Endothelial cell of umbilical vein (primary cell): ENCODE results near the gene LILRB5. TPM values are rescaled to one million over a fixed set of nuclear protein-coding genes. Genes with fewer than 3 reads are reported as not detected.
"Not testable (repeated sequence)": the region's sequence is repeated elsewhere in the genome, so short reads cannot be mapped to it uniquely, and the experiment has no call there.

Experiments
- BruUV-seq: library from RNA; stranded (reverse); fragments of 400-500 nt; replicated peaks from 2 replicates; lab custom pipeline; 2021; lab: Mats Ljungman, UMichigan
- CTCF ChIA-PET: fragments of 300-600, 350-600 bp; sonication (Branson Sonifier 250); formaldehyde crosslinking; loops from one replicate; lab custom pipeline; 2021; ENCODE audit warnings: antibody characterized with exemption, inconsistent platforms; lab: Charles Lee
- POLR2A ChIA-PET: fragments of 300-600, 350-600 bp; sonication (Branson Sonifier 250); formaldehyde crosslinking; loops from one replicate; lab custom pipeline; 2021; ENCODE audit warnings: antibody characterized with exemption, inconsistent platforms; lab: Charles Lee
- DNase-seq: peaks from one replicate; pipeline ENCODE4 v3.0.0-alpha.2; 2011; ENCODE audit warnings: low read depth, low spot score
- FAIRE-seq: peaks from 2 replicates; lab custom pipeline; 2011; peaks lifted over from hg19 to GRCh38; lab: Jason Lieb, UNC
- H2AFZ ChIP-seq: 2 replicates; pipeline ENCODE4 v1.6.0; 2012; ENCODE audit warnings: low read depth, low read length, control low read depth, inconsistent platforms
- H3K27ac ChIP-seq: 2 replicates; pipeline ENCODE4 v1.5.1; 2011; ENCODE audit warnings: low read depth, mild to moderate bottlenecking, control low read depth, low read length, moderate library complexity; ENCODE audit not compliant: insufficient read depth
- H3K27me3 ChIP-seq, 2 experiments: 2 replicates each; pipeline versions ENCODE4 v1.6.0 to v1.6.1; 2011; ENCODE audit warnings: low read length in 2 of 2, mixed read lengths in 1 of 2; ENCODE audit not compliant: control insufficient read depth in 2 of 2, insufficient read depth in 2 of 2
- H3K36me3 ChIP-seq, 2 experiments: 2 replicates in 1 of 2; 3 replicates in 1 of 2; pipeline ENCODE4 v1.5.1; 2011; ENCODE audit warnings: low read length in 2 of 2, mild to moderate bottlenecking in 1 of 2, moderate library complexity in 1 of 2; ENCODE audit not compliant: control insufficient read depth in 2 of 2, insufficient read depth in 2 of 2; ENCODE audit errors: extremely low read depth in 1 of 2
- H3K4me1 ChIP-seq: 3 replicates; pipeline ENCODE4 v1.5.1; 2011; ENCODE audit warnings: mild to moderate bottlenecking, low read length; ENCODE audit not compliant: control insufficient read depth, insufficient read depth; ENCODE audit errors: extremely low read depth
- H3K4me2 ChIP-seq: 2 replicates; pipeline ENCODE4 v1.6.1; 2011; ENCODE audit warnings: low read length, control low read depth, mixed read lengths; ENCODE audit not compliant: insufficient read depth
- H3K4me3 ChIP-seq, 3 experiments: fragments of 200-600 bp in 1 of 3; sonication (generic), shearing (Covaris generic) in 1 of 3; replicated peaks in 1 of 3; 2 replicates each; pipeline ENCODE4 v1.5.1; 2011 to 2016; ENCODE audit warnings: control low read depth in 3 of 3, low read length in 3 of 3, mild to moderate bottlenecking in 2 of 3, inconsistent platforms in 1 of 3, low read depth in 1 of 3, moderate library complexity in 1 of 3; ENCODE audit not compliant: insufficient read depth in 1 of 3
- H3K79me2 ChIP-seq: 2 replicates; pipeline ENCODE4 v1.6.0; 2012; ENCODE audit warnings: low read length, inconsistent platforms; ENCODE audit not compliant: control insufficient read depth, insufficient read depth
- H3K9ac ChIP-seq: replicated peaks from 2 replicates; pipeline ENCODE3; 2011; ENCODE audit warnings: low read length, control low read depth; ENCODE audit not compliant: insufficient read depth; ENCODE audit errors: extremely low read depth
- H3K9me1 ChIP-seq: replicated peaks from 3 replicates; pipeline ENCODE4 v1.6.0; 2011; ENCODE audit warnings: mild to moderate bottlenecking, low read length; ENCODE audit not compliant: control insufficient read depth, insufficient read depth; ENCODE audit errors: extremely low read depth
- H3K9me3 ChIP-seq: replicated peaks from 2 replicates; pipeline ENCODE4 v1.5.1; 2012; ENCODE audit warnings: low read length, inconsistent platforms; ENCODE audit not compliant: control insufficient read depth, insufficient read depth
- H4K20me1 ChIP-seq: replicated peaks from 2 replicates; pipeline ENCODE3; 2011; ENCODE audit warnings: mild to moderate bottlenecking, low read length; ENCODE audit not compliant: control insufficient read depth, insufficient read depth; ENCODE audit errors: extremely low read depth
- MYC ChIP-seq: IDR thresholded peaks from one replicate; pipeline ENCODE4 v1.6.1; 2011; ENCODE audit warnings: mild to moderate bottlenecking, low read depth, low read length
- POLR2AphosphoS5 ChIP-seq: IDR thresholded peaks from 2 replicates; pipeline ENCODE4 v1.6.1; 2012; ENCODE audit warnings: low read depth, mild to moderate bottlenecking, control low read depth, low read length, moderate library complexity; ENCODE audit not compliant: insufficient read depth
- dilution Hi-C: fragments of 300-500 bp; cut with MboI; formaldehyde crosslinking; loops from one replicate; pipeline ENCODE4 v1.15.0; 2019; ENCODE audit warnings: low sequenced_read_pairs; ENCODE audit not compliant: extremely low pct_ligation_motif_present
- intact Hi-C: fragments of 100-400 bp; cut with micrococcal nuclease; formaldehyde crosslinking; loops from one replicate; pipeline ENCODE4 v1.10.0; 2022
- polyA plus RNA-seq, 4 experiments: library from polyadenylated mRNA; depleted of rRNA in 3 of 4; stranded (reverse) in 3 of 4; unstranded in 1 of 4; fragments of >200 nt; gene quantifications; 2 replicates each; pipeline versions ENCODE4 v1.2.1 to v1.2.3, GENCODE V29; 2011 to 2012; ENCODE audit warnings: missing spikeins in 1 of 4
- total RNA-seq: library from RNA; stranded (reverse); gene quantifications from 2 replicates; pipeline ENCODE4 v1.2.3, GENCODE V29; 2021
- TF ChIP-seq, protein P1 (sequence below), 2 donors: IDR thresholded peaks; 1 replicate in 1 of 2; 2 replicates in 1 of 2; pipeline ENCODE4 v1.5.1; 2011; ENCODE audit warnings: low read length in 2 of 2, mild to moderate bottlenecking in 2 of 2, moderate library complexity in 2 of 2, control low read depth in 1 of 2, inconsistent platforms in 1 of 2, low read depth in 1 of 2; ENCODE audit not compliant: insufficient read depth in 1 of 2; ENCODE audit errors: extremely low read depth in 1 of 2

The LILRB5 gene
- total and polyA plus RNA-seq, 2 donors (not counting 3 experiments of a cell fraction or from before 2014, with no cell fraction given), result not detected

DNA sequence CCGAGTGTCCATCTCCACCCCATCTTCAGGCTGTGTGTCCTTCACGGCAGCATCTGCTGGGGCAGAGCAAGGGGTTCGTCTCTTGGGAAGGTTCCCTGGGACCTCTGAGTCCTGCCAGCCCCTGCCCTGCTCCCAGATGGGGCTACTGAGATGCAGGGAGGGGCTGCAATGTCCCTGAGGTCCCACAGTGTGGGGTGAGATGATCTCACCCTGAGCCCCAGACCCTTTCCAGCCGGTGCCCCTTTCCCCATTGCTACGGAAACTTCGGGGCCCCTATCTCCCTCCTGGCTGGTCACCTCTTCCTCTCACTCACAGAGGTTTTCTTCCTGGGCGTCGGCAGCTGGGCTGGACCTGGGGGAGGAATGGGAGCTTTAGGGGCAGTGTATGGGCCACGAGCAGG, 18.9 kb upstream of the LILRB5 start:
- no peak overlapping the region for H3K27ac ChIP-seq
- TF ChIP-seq, protein P1, sequence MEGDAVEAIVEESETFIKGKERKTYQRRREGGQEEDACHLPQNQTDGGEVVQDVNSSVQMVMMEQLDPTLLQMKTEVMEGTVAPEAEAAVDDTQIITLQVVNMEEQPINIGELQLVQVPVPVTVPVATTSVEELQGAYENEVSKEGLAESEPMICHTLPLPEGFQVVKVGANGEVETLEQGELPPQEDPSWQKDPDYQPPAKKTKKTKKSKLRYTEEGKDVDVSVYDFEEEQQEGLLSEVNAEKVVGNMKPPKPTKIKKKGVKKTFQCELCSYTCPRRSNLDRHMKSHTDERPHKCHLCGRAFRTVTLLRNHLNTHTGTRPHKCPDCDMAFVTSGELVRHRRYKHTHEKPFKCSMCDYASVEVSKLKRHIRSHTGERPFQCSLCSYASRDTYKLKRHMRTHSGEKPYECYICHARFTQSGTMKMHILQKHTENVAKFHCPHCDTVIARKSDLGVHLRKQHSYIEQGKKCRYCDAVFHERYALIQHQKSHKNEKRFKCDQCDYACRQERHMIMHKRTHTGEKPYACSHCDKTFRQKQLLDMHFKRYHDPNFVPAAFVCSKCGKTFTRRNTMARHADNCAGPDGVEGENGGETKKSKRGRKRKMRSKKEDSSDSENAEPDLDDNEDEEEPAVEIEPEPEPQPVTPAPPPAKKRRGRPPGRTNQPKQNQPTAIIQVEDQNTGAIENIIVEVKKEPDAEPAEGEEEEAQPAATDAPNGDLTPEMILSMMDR (IDR thresholded peaks at IDR 0.05; ENCODE audit: extremely low read depth in 1 of 2, insufficient read depth in 1 of 2, low read depth in 1 of 2, low read length in 2 of 2), result no peak
- TF ChIP-seq MYC, result no peak
- no peak for TF ChIP-seq POLR2AphosphoS5
- H4K20me1 ChIP-seq, result no peaks in the 10 kb centered on the region
- H3K9ac ChIP-seq, result no peak overlapping the region
- ChIA-PET POLR2A (no interaction called here), CTCF (no interaction called here)
- H3K4me2 ChIP-seq, result no peak overlapping the region
- no peak overlapping the region for H2AFZ ChIP-seq
- H3K36me3 ChIP-seq, result no peaks in the 10 kb centered on the region
- H3K4me3 ChIP-seq, result no peak overlapping the region
- H3K79me2 ChIP-seq, result no peaks in the 10 kb centered on the region
- DNase-seq (no peak), FAIRE-seq (no peak)
- intact Hi-C loops, result no loop called here
- no peaks in the 10 kb centered on the region for H3K27me3 ChIP-seq
- H3K4me1 ChIP-seq, result no peaks in the 10 kb centered on the region
- dilution Hi-C loops, result no loop called here
- no peaks in the 10 kb centered on the region for H3K9me1 ChIP-seq
- H3K9me3 ChIP-seq, result no peaks in the 10 kb centered on the region
- BruUV-seq, result no TSS peak

DNA sequence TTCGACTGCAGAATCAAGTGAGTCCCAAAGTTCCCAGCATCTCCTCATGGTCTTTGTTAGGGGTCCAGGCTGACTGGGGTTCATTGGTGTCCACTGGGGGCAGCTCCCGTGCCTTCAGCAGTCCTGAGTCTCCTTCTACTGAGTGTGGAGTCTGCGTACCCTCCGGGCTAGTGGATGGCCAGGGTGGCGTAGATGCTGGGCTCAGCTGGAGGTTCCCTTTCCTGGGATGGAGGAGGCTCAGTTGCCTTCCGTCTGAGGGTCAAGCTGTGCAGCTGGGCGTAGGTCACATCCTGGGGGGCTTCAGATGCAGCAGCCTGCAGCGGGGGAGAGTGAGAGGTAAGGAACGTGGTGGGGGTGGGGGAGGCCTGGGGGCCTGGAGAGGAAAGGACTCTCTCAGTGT, 17.4 kb upstream of the LILRB5 start:
- H3K4me3 ChIP-seq, H3K36me3 ChIP-seq, H2AFZ ChIP-seq, BruUV-seq, H3K9me3 ChIP-seq, H3K4me1 ChIP-seq, H3K27me3 ChIP-seq, H4K20me1 ChIP-seq, H3K79me2 ChIP-seq, intact Hi-C loops, FAIRE-seq, dilution Hi-C loops, H3K4me2 ChIP-seq, DNase-seq, H3K9ac ChIP-seq, POLR2A ChIA-PET, H3K27ac ChIP-seq, H3K9me1 ChIP-seq: not testable (repeated sequence)
- CTCF ChIA-PET, result interaction anchor here (0.6 to 1.0 kb wide), 2 partner anchors 9 to 466 kb away, joined by 3 to 5 read pairs; no protein-coding TSS in a partner anchor
